IMR-90 (cell line): ENCODE results near the gene CCNK. TPM values are rescaled to one million over a fixed set of nuclear protein-coding genes. Genes with fewer than 3 reads are reported as not detected.

Experiments used
- ATAC-seq: fragments of 200-7000 bp; cut with Tn5 transposase; 2 replicates; pipeline ENCODE4 v1.9.1; 2020; ENCODE audit warnings: low read depth, mild to moderate bottlenecking, moderate library complexity
- BruUV-seq: library from RNA; stranded (reverse); fragments of 400-500 nt; replicated peaks from 2 replicates; lab custom pipeline; 2021; lab: Mats Ljungman, UMichigan
- CTCF ChIA-PET: fragments of 300-600 bp; formaldehyde crosslinking; extraction: SDS; loops from one replicate; lab custom pipeline; 2021; ENCODE audit warnings: antibody characterized with exemption; lab: Yijun Ruan, JAX
- POLR2A ChIA-PET: fragments of 300-600 bp; sonication (Branson Sonifier 250); formaldehyde crosslinking; loops from one replicate; lab custom pipeline; 2022; ENCODE audit warnings: antibody characterized with exemption; ENCODE audit not compliant: unreplicated experiment; lab: Charles Lee
- DNase-seq: peaks from one replicate; pipeline ENCODE4 v3.0.0; 2013
- H2AFZ ChIP-seq: replicated peaks from 2 replicates; pipeline ENCODE3; 2013; ENCODE audit warnings: low read length, mild to moderate bottlenecking; ENCODE audit not compliant: poor library complexity
- H2AK5ac ChIP-seq: 2 replicates; pipeline ENCODE4 v1.6.1; 2013; ENCODE audit warnings: low read depth, low read length, inconsistent platforms
- H2AK9ac ChIP-seq: replicated peaks from 2 replicates; pipeline ENCODE3; 2013; ENCODE audit warnings: mild to moderate bottlenecking, low read depth, low read length, moderate library complexity; ENCODE audit not compliant: poor library complexity
- H2BK120ac ChIP-seq: 2 replicates; pipeline ENCODE4 v1.6.1; 2013; ENCODE audit warnings: low read depth, low read length, inconsistent platforms
- H2BK15ac ChIP-seq: 3 replicates; pipeline ENCODE4 v1.6.1; 2013; ENCODE audit warnings: low read depth, low read length, inconsistent platforms
- H2BK20ac ChIP-seq: 2 replicates; pipeline ENCODE4 v1.6.1; 2013; ENCODE audit warnings: low read depth, mild to moderate bottlenecking, inconsistent platforms, low read length, moderate library complexity
- H2BK5ac ChIP-seq: 2 replicates; pipeline ENCODE4 v1.6.1; 2013; ENCODE audit warnings: mild to moderate bottlenecking, low read depth, low read length, inconsistent platforms; ENCODE audit not compliant: poor library complexity, severe bottlenecking
- H3K14ac ChIP-seq: replicated peaks from 2 replicates; pipeline ENCODE4 v1.6.1; 2013; ENCODE audit warnings: low read depth, low read length, inconsistent platforms
- H3K18ac ChIP-seq: 2 replicates; pipeline ENCODE4 v1.6.1; 2013; ENCODE audit warnings: low read depth, low read length, control low read depth
- H3K23ac ChIP-seq: 2 replicates; pipeline ENCODE4 v1.6.1; 2013; ENCODE audit warnings: low read depth, low read length, inconsistent platforms
- H3K27ac ChIP-seq: 2 replicates; pipeline ENCODE4 v1.5.1; 2013; ENCODE audit warnings: mild to moderate bottlenecking, control low read depth, low read length; ENCODE audit not compliant: insufficient read depth
- H3K27me3 ChIP-seq: 2 replicates; pipeline ENCODE4 v1.6.1; 2013; ENCODE audit warnings: low read length; ENCODE audit not compliant: control insufficient read depth, insufficient read depth
- H3K36me3 ChIP-seq: 2 replicates; pipeline ENCODE4 v1.6.1; 2013; ENCODE audit warnings: low read length, mixed read lengths; ENCODE audit not compliant: control insufficient read depth, insufficient read depth
- H3K4ac ChIP-seq: 2 replicates; pipeline ENCODE4 v1.6.1; 2013; ENCODE audit warnings: low read depth, low read length, inconsistent platforms
- H3K4me1 ChIP-seq: 2 replicates; pipeline ENCODE4 v1.6.1; 2013; ENCODE audit warnings: low read length, mixed read lengths; ENCODE audit not compliant: control insufficient read depth, insufficient read depth
- H3K4me2 ChIP-seq: 2 replicates; pipeline ENCODE4 v1.6.1; 2013; ENCODE audit warnings: low read depth, mild to moderate bottlenecking, control low read depth, low read length, moderate library complexity
- H3K4me3 ChIP-seq: 2 replicates; pipeline ENCODE4 v1.5.1; 2013; ENCODE audit warnings: low read depth, mild to moderate bottlenecking, control low read depth, low read length, moderate library complexity; ENCODE audit not compliant: insufficient read depth
- H3K56ac ChIP-seq: 2 replicates; pipeline ENCODE4 v1.6.1; 2013; ENCODE audit warnings: low read length, inconsistent platforms; ENCODE audit not compliant: insufficient read depth; ENCODE audit errors: extremely low read depth
- H3K79me1 ChIP-seq, 2 experiments: 2 replicates each; pipeline ENCODE4 v1.6.1; 2013; ENCODE audit warnings: low read length in 2 of 2, inconsistent platforms in 1 of 2, low read depth in 1 of 2
- H3K9ac ChIP-seq: 2 replicates; pipeline ENCODE4 v1.6.1; 2013; ENCODE audit warnings: low read depth, low read length, control low read depth
- H3K9me1 ChIP-seq: 2 replicates; pipeline ENCODE4 v1.6.1; 2013; ENCODE audit warnings: low read length, inconsistent platforms; ENCODE audit not compliant: insufficient read depth
- H3K9me3 ChIP-seq: 2 replicates; pipeline ENCODE4 v1.6.1; 2013; ENCODE audit warnings: low read length; ENCODE audit not compliant: control insufficient read depth, insufficient read depth
- H4K20me1 ChIP-seq: 2 replicates; pipeline ENCODE4 v1.6.1; 2013; ENCODE audit warnings: low read length, inconsistent platforms; ENCODE audit not compliant: insufficient read depth
- H4K5ac ChIP-seq: 2 replicates; pipeline ENCODE4 v1.6.1; 2013; ENCODE audit warnings: mild to moderate bottlenecking, low read depth, low read length, control low read depth
- H4K8ac ChIP-seq, 2 experiments: 2 replicates each; pipeline ENCODE4 v1.6.1; 2013; ENCODE audit warnings: low read depth in 2 of 2, low read length in 2 of 2, control low read depth in 1 of 2, inconsistent platforms in 1 of 2
- H4K91ac ChIP-seq: 2 replicates; pipeline ENCODE4 v1.6.1; 2013; ENCODE audit warnings: low read depth, low read length, inconsistent platforms; ENCODE audit not compliant: insufficient read depth
- MAZ ChIP-seq: IDR thresholded peaks from 2 replicates; pipeline ENCODE4 v1.6.1; 2012; ENCODE audit warnings: low read depth, mild to moderate bottlenecking, low read length, improper control_type of control experiment, moderate library complexity, borderline replicate concordance
- RAD21 ChIP-seq: IDR thresholded peaks from 2 replicates; pipeline ENCODE4 v1.6.1; 2012; ENCODE audit warnings: low read length, improper control_type of control experiment
- WGBS, 2 experiments: methylation state at CpG; one replicate each; pipeline versions ENCODE4 v1.1.5 to v1.1.7; 2013; ENCODE audit warnings: missing lambda C conversion rate in 2 of 2; ENCODE audit not compliant: insufficient read length in 1 of 2; ENCODE audit errors: extremely low coverage in 2 of 2; 5-methylcytosine and 5-hydroxymethylcytosine counted together
- dilution Hi-C: fragments of 300-500 bp; cut with HindIII; formaldehyde crosslinking; loops from one replicate; pipeline ENCODE4 v1.14.3; 2018; ENCODE audit warnings: low sequenced_read_pairs; ENCODE audit not compliant: unreplicated experiment
- in situ Hi-C: fragments of 300-500 bp; cut with MboI; formaldehyde crosslinking; loops from 3 replicates; pipeline ENCODE4 v1.14.3; 2019; ENCODE audit warnings: low sequenced_read_pairs, inconsistent platforms, mixed read lengths
- intact Hi-C: fragments of 100-400 bp; cut with micrococcal nuclease; formaldehyde crosslinking; loops from 2 replicates; pipeline ENCODE4 v1.10.0; 2022
- polyA plus RNA-seq, 3 experiments: library from polyadenylated mRNA; depleted of rRNA; stranded (reverse); fragments of >200 nt; gene quantifications; 2 replicates each; pipeline ENCODE4 v1.2.3, GENCODE V29; 2012; ENCODE audit warnings: low replicate concordance in 1 of 3
- total RNA-seq: library from RNA; depleted of rRNA; stranded (reverse); fragments of >200 nt; gene quantifications from 2 replicates; pipeline ENCODE4 v1.2.3, GENCODE V29; 2012

Gene CCNK
- total and polyA plus RNA-seq, 2 of the 4 experiments (the other 2 are of a cell fraction) = 18.8 to 38.3 TPM

DNA sequence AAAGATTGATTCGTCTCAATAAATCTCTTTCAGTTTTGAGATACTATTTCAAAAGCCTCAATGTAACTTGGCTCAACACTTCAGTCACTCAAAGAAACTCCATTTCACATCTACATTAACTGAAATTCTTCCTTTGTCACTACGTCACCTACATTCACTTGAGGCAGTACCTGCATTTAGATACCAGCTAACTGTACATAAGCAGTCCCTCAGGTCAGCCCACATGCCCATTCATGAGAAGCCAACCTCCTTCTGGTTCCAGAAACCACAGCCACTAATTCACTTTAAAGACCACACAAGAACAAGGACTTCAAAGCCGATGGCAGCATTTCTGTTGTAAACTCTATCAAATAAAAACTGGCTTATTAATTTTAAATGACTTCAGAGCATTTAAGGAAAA, 43.5 kb upstream of the CCNK start:
- dilution Hi-C loops = no loop called here
- no peak overlapping the region for H3K18ac ChIP-seq

More for the DNA sequence above, 43.5 kb upstream of the CCNK start:
- Histone ChIP-seq H3K56ac (no peak overlapping the region), H3K14ac (no peak overlapping the region), H3K27ac (no peak overlapping the region), H3K36me3 (peaks cover 6% of the 10 kb centered on the region), H2BK120ac (no peak overlapping the region), H2BK20ac (no peak overlapping the region), H4K8ac (no peak overlapping the region), H4K20me1 (no peaks in the 10 kb centered on the region), H3K9me3 (no peaks in the 10 kb centered on the region), H3K9me1 (peaks cover 14% of the 10 kb centered on the region), H4K91ac (no peak overlapping the region), H3K4me1 (peaks cover 9% of the 10 kb centered on the region), H2BK5ac (no peak overlapping the region), H3K4ac (no peak overlapping the region), H4K5ac (no peak overlapping the region), H2AFZ (no peak overlapping the region), H3K4me3 (no peak overlapping the region), H2AK5ac (no peak overlapping the region), H2BK15ac (no peak overlapping the region), H3K79me1 (peaks cover 0 to 21% of the 10 kb centered on the region in 2 experiments), H2AK9ac (no peak overlapping the region), H3K4me2 (no peak overlapping the region), H3K23ac (no peak overlapping the region), H3K9ac (no peak overlapping the region), H3K27me3 (no peaks in the 10 kb centered on the region)
- BruUV-seq = no TSS peak
- no CpG with 5 or more reads among the region's 3 CpGs for WGBS, 2 experiments
- intact Hi-C loops = no loop called here
- no peak for TF ChIP-seq RAD21
- TF ChIP-seq MAZ = no peak
- DNase-seq (no peak), ATAC-seq (no peak)
- ChIA-PET POLR2A (no interaction called here), CTCF (no interaction called here)
- in situ Hi-C loops = no loop called here
